Suprapubic skin (tissue), 4 donors: ENCODE data around the gene TTL.

ENCODE experiments used
- POLR2A ChIP-seq, 2 donors: fragments of 450-650 bp; IDR thresholded peaks; one replicate each; pipeline ENCODE4 v1.6.1; 2017; ENCODE audit warnings: antibody characterized with exemption in 2 of 2, mild to moderate bottlenecking in 2 of 2, moderate library complexity in 2 of 2
- POLR2AphosphoS5 ChIP-seq, 3 donors: sonication (generic); formaldehyde crosslinking; IDR thresholded peaks; one replicate each; pipeline ENCODE4 v1.6.1; 2017; ENCODE audit warnings: antibody characterized with exemption in 3 of 3
- TF ChIP-seq, protein P1 (sequence below), 2 donors: fragments of 200-600 bp in 1 of 2; fragments of 450-650 bp in 1 of 2; sonication (generic) in 1 of 2; IDR thresholded peaks; one replicate each; pipeline ENCODE4 v1.5.1; 2016 to 2019; ENCODE audit warnings: antibody characterized with exemption in 2 of 2, mild to moderate bottlenecking in 1 of 2, moderate library complexity in 1 of 2

DNA sequence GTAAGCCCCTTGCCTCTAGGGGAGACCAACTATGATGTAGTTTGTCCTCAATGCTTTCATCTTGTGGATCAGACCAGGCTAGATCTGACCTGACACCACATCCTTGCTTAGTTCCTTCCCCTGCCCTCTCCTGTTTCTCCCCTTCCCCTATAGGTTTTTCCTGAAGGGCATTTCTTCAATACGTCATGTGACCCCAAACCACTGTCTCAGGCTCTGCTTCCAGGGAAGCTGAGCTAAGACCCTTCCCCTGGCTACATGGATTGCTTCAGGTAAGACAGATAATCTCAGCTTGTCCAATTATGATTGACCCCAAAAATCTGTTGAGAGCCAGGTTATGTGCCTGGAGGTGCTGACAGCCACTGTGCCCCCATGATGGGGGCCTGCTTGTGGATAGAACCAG lies 22.6 kb upstream of the TTL start:
- TF ChIP-seq, protein P1, sequence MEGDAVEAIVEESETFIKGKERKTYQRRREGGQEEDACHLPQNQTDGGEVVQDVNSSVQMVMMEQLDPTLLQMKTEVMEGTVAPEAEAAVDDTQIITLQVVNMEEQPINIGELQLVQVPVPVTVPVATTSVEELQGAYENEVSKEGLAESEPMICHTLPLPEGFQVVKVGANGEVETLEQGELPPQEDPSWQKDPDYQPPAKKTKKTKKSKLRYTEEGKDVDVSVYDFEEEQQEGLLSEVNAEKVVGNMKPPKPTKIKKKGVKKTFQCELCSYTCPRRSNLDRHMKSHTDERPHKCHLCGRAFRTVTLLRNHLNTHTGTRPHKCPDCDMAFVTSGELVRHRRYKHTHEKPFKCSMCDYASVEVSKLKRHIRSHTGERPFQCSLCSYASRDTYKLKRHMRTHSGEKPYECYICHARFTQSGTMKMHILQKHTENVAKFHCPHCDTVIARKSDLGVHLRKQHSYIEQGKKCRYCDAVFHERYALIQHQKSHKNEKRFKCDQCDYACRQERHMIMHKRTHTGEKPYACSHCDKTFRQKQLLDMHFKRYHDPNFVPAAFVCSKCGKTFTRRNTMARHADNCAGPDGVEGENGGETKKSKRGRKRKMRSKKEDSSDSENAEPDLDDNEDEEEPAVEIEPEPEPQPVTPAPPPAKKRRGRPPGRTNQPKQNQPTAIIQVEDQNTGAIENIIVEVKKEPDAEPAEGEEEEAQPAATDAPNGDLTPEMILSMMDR (IDR thresholded peaks at IDR 0.05) = no peak
- TF ChIP-seq POLR2A (IDR thresholded peaks at IDR 0.05) (no peak), POLR2AphosphoS5 (IDR thresholded peaks at IDR 0.05) (no peak)
